ENCODE data around the gene ROPN1.

- TF ChIP-seq CTCF (CRISPR knock-in tag; IDR thresholded peaks at IDR 0.05) (no peak), SMAD1 (CRISPR knock-in tag; IDR thresholded peaks at IDR 0.05; ENCODE audit: borderline replicate concordance, low read depth) (no peak), NCOR1 (IDR thresholded peaks at IDR 0.05; ENCODE audit: borderline replicate concordance, low read length) (no peak), SIN3B (IDR thresholded peaks at IDR 0.05; ENCODE audit: low read length) (no peak)
These were observed 42.3 kb downstream of the ROPN1 start for GRCh38 chr3:123949641-123950040.

Measured in HepG2 (cell line).